AG04450 (cell line): ENCODE results near the gene HIP1. TPM values are rescaled to one million over a fixed set of nuclear protein-coding genes. Genes with fewer than 3 reads are reported as not detected.
"Not testable (repeated sequence)": the region's sequence is repeated elsewhere in the genome, so short reads cannot be mapped to it uniquely, and the experiment has no call there.

ENCODE experiments used
- CTCF ChIA-PET: fragments of 300-600, 350-600 bp; formaldehyde crosslinking; extraction: SDS; loops from one replicate; lab custom pipeline; 2022; ENCODE audit warnings: antibody characterized with exemption, inconsistent platforms; lab: Charles Lee
- POLR2A ChIA-PET: fragments of 350-600 bp; formaldehyde crosslinking; extraction: SDS; loops from one replicate; lab custom pipeline; 2021; ENCODE audit warnings: antibody characterized with exemption, inconsistent platforms; lab: Yijun Ruan, JAX
- DNase-seq: peaks from one replicate; pipeline ENCODE4 v3.0.0-alpha.2; 2011; ENCODE audit warnings: low read depth, low spot score
- H3K27ac ChIP-seq: one replicate; pipeline ENCODE4 v1.5.1; 2012; ENCODE audit warnings: low read depth, low read length, control low read depth
- H3K27me3 ChIP-seq: one replicate; pipeline ENCODE4 v1.6.0; 2012; ENCODE audit warnings: low read length; ENCODE audit not compliant: control insufficient read depth, insufficient read depth
- H3K4me3 ChIP-seq: 2 replicates; pipeline ENCODE4 v1.5.1; 2011; ENCODE audit warnings: mild to moderate bottlenecking, low read depth, low read length, control low read depth
- H3K9me3 ChIP-seq: 2 replicates; pipeline ENCODE4 v1.5.1; 2012; ENCODE audit warnings: low read length; ENCODE audit not compliant: control insufficient read depth, insufficient read depth
- CTCF ChIP-seq: IDR thresholded peaks from 2 replicates; pipeline ENCODE4 v1.5.1; 2011; ENCODE audit warnings: low read depth, low read length, control low read depth, inconsistent platforms
- polyA plus RNA-seq: library from polyadenylated mRNA; depleted of rRNA; stranded (reverse); fragments of >200 nt; gene quantifications from 2 replicates; pipeline ENCODE4 v1.2.3, GENCODE V29; 2011

HIP1 gene
- polyA plus RNA-seq, 1 experiment = 13.7 TPM

- H3K27me3 ChIP-seq = no peaks in the 10 kb centered on the region
- 0 out of 2 replicates have a peak, but pooled peaks have one; percentile 2 for TF ChIP-seq CTCF
- no peak overlapping the region for H3K27ac ChIP-seq
- no peak for DNase-seq
- no peaks in the 10 kb centered on the region; the same call in 1 of the 2 replicates for H3K9me3 ChIP-seq
- POLR2A ChIA-PET = interaction anchor here (0.6 kb wide), 1 partner anchor 444 kb away, joined by 3 read pairs; no protein-coding TSS in a partner anchor
- CTCF ChIA-PET = no interaction called here
- no peak overlapping the region for H3K4me3 ChIP-seq
Observed at GRCh38 chr7:75599244-75599781, 139.4 kb downstream of the HIP1 start.

- ChIA-PET CTCF (no interaction called here), POLR2A (no interaction called here)
- DNase-seq = no peak
Observed at GRCh38 chr7:75596727-75597614, 141.8 kb downstream of the HIP1 start.

GRCh38 chr7:75595766-75596165 is 143.0 kb downstream of the HIP1 start:
- H3K27me3 ChIP-seq = no peaks in the 10 kb centered on the region
- H3K9me3 ChIP-seq = no peaks in the 10 kb centered on the region; the same call in 1 of the 2 replicates
- no peak for DNase-seq
- no peak for TF ChIP-seq CTCF
- CTCF ChIA-PET = no interaction called here
- H3K4me3 ChIP-seq = no peak overlapping the region
- H3K27ac ChIP-seq = no peak overlapping the region
- POLR2A ChIA-PET = no interaction called here

More at GRCh38 chr7:75596727-75597614, 141.8 kb downstream of the HIP1 start:
- H3K9me3 ChIP-seq = no peaks in the 10 kb centered on the region; the same call in 1 of the 2 replicates
- H3K27ac ChIP-seq = no peak overlapping the region
- H3K4me3 ChIP-seq = no peak overlapping the region
- no peaks in the 10 kb centered on the region for H3K27me3 ChIP-seq
- TF ChIP-seq CTCF = no peak

GRCh38 chr7:75593500-75594184 is 145.1 kb downstream of the HIP1 start:
- POLR2A ChIA-PET, H3K4me3 ChIP-seq, H3K27ac ChIP-seq, H3K27me3 ChIP-seq, H3K9me3 ChIP-seq, CTCF ChIA-PET, DNase-seq: not testable (repeated sequence)

- H3K27ac ChIP-seq = no peak overlapping the region
- TF ChIP-seq CTCF = no peak
- CTCF ChIA-PET = no interaction called here
- no peak for DNase-seq
- no peaks in the 10 kb centered on the region for H3K9me3 ChIP-seq
- H3K4me3 ChIP-seq = no peak overlapping the region
- POLR2A ChIA-PET = no interaction called here
- H3K27me3 ChIP-seq = no peaks in the 10 kb centered on the region
Observed at GRCh38 chr7:75591467-75592255, 147.1 kb downstream of the HIP1 start.
